ENCODE results near the gene CLCN3.
"Not testable (repeated sequence)": the region's sequence is repeated elsewhere in the genome, so short reads cannot be mapped to it uniquely, and the experiment has no call there.

CLCN3 gene

GRCh38 chr4:169770416-169770815 is 150.0 kb downstream of the CLCN3 start:
- H3K27me3 ChIP-seq (ENCODE audit: insufficient read depth, low read length), result no peaks in the 10 kb centered on the region
- no peaks in the 10 kb centered on the region for H3K9me2 ChIP-seq (ENCODE audit: low read depth, low read length)
- H3F3A ChIP-seq (ENCODE audit: insufficient read depth, low read length), result no peaks in the 10 kb centered on the region
- H3K9ac ChIP-seq (ENCODE audit: low read length), result no peak overlapping the region
- no peaks in the 10 kb centered on the region for H4K20me1 ChIP-seq (ENCODE audit: insufficient read depth, low read length)
- H2AFZ ChIP-seq (ENCODE audit: low read length), result no peak overlapping the region
- no peaks in the 10 kb centered on the region for H3K79me2 ChIP-seq (ENCODE audit: insufficient read depth, low read length)
- no peak for TF ChIP-seq CTCF (IDR thresholded peaks at IDR 0.05; ENCODE audit: low read length)
- TF ChIP-seq EZH2 (IDR thresholded peaks at IDR 0.05; ENCODE audit: borderline replicate concordance, low read length), result no peak
- no peak overlapping the region for H3K27ac ChIP-seq (ENCODE audit: low read depth, low read length, poor library complexity, severe bottlenecking)
- no peaks in the 10 kb centered on the region for H3K9me3 ChIP-seq (ENCODE audit: low read length)
- no peaks in the 10 kb centered on the region for H3K36me3 ChIP-seq (ENCODE audit: insufficient read depth, low read length)
- H3K4me2 ChIP-seq (ENCODE audit: low read length), result no peak overlapping the region
- H3K4me3 ChIP-seq (ENCODE audit: low read depth, low read length, poor library complexity, severe bottlenecking), result no peak overlapping the region
- peaks cover 6% of the 10 kb centered on the region for H3K4me1 ChIP-seq (ENCODE audit: insufficient read depth, low read length, severe bottlenecking)

GRCh38 chr4:169771556-169772080 is 151.2 kb downstream of the CLCN3 start:
- not testable (repeated sequence) for H3K27ac ChIP-seq (ENCODE audit: low read depth, low read length, poor library complexity, severe bottlenecking); H3K27me3 ChIP-seq (ENCODE audit: insufficient read depth, low read length); H3K4me2 ChIP-seq (ENCODE audit: low read length); H3K79me2 ChIP-seq (ENCODE audit: insufficient read depth, low read length); H3K9ac ChIP-seq (ENCODE audit: low read length); H3K4me3 ChIP-seq (ENCODE audit: low read depth, low read length, poor library complexity, severe bottlenecking); H3K9me2 ChIP-seq (ENCODE audit: low read depth, low read length); H4K20me1 ChIP-seq (ENCODE audit: insufficient read depth, low read length); H3K36me3 ChIP-seq (ENCODE audit: insufficient read depth, low read length); H3F3A ChIP-seq (ENCODE audit: insufficient read depth, low read length); H3K9me3 ChIP-seq (ENCODE audit: low read length); H2AFZ ChIP-seq (ENCODE audit: low read length); H3K4me1 ChIP-seq (ENCODE audit: insufficient read depth, low read length, severe bottlenecking)
